SJSA1 (cell line): ENCODE results near the gene LEFTY1. TPM values are rescaled to one million over a fixed set of nuclear protein-coding genes. Genes with fewer than 3 reads are reported as not detected.
A peak's percentile ranks its signal among the peaks of the same experiment; 100 is the strongest.

Source experiments
- DNase-seq, 2 experiments: peaks; one replicate each; pipeline ENCODE4 v3.0.0-alpha.2; 2015 to 2020; ENCODE audit warnings: low spot score in 2 of 2, low read depth in 1 of 2
- H3K27ac ChIP-seq: fragments of 250-450 bp; sonication (Bioruptor Pico); 2 replicates; pipeline ENCODE4 v1.5.1; 2020; ENCODE audit warnings: mild to moderate bottlenecking, moderate library complexity
- H3K27me3 ChIP-seq: fragments of 250-450 bp; sonication (Bioruptor Pico); replicated peaks from 2 replicates; pipeline ENCODE4 v1.5.1; 2020; ENCODE audit warnings: mild to moderate bottlenecking, moderate library complexity
- H3K36me3 ChIP-seq: fragments of 250-450 bp; sonication (Bioruptor Pico); 2 replicates; pipeline ENCODE4 v1.5.1; 2020; ENCODE audit warnings: mild to moderate bottlenecking
- H3K4me1 ChIP-seq: fragments of 250-450 bp; sonication (Bioruptor Pico); replicated peaks from 2 replicates; pipeline ENCODE4 v1.6.1; 2021; ENCODE audit warnings: mild to moderate bottlenecking
- H3K4me3 ChIP-seq: fragments of 250-450 bp; sonication (Bioruptor Pico); 2 replicates; pipeline ENCODE4 v1.5.1; 2020; ENCODE audit warnings: mild to moderate bottlenecking
- H3K9me3 ChIP-seq: fragments of 250-450 bp; sonication (Bioruptor Pico); replicated peaks from 2 replicates; pipeline ENCODE4 v1.5.1; 2020; ENCODE audit warnings: mild to moderate bottlenecking
- total RNA-seq: library from RNA; depleted of rRNA; stranded (reverse); fragments of >200 nt; shearing (Covaris generic); gene quantifications from 2 replicates; pipeline ENCODE4 v1.2.3, GENCODE V29; 2014

LEFTY1 gene
- total RNA-seq, 1 experiment from 2014 or later, result not detected

DNA sequence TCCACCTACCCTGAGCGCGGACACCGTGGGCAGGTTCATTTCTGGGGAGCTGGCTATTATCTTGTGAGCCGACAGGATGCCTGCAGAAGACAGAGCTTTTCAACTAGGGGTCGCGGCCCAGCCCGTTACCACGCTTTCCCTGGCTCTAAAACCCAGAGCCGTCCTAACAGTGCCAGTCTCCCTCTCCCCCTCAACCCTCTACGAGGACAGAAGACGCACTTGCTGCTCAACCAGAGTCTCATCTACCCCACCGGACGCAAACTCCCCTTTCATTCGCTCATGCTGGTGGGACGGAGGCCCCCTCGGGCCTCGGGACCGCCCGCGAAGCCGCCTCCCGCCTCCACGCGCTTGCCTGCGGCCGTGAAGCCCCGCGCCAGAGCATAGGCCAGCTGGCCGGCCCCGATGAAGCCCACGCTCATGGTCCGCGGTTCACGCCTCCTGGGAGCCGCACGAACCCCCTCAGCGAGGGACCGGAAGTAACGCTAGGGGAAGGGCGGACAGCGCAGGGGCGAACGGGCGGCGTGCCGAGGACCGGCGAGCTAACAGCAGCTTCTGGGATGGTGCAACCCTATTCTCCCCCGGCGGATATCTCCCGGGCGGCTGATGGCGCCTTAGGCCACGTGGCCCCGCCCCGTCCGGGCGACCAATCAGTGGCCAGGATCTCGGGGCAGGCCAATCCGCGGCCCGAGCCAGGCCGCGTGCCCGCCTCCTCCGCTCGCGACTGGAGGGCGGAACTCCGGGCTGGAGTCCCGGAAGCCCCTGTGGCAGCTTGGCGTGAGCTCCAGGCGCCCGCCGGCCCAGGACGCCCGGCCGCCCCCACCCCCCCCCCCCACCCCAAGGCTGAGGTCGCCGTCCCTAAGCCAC is 35.0 kb upstream of the LEFTY1 start, which contains the start of gene PYCR2:
Gene PYCR2, minus strand, starts transcription at position 559 of the 864 bp plus-strand sequence. Its CDS starts 140 bp downstream, at position 419.
- Histone ChIP-seq H3K36me3 (peaks cover 45% of the 10 kb centered on the region), H3K27ac (peak within 1 kb of the TSS; percentile 81), H3K27me3 (no peaks in the 10 kb centered on the region), H3K4me1 (peaks cover 21% of the 10 kb centered on the region), H3K4me3 (peak within 1 kb of the TSS; percentile 92), H3K9me3 (no peaks in the 10 kb centered on the region)
- DNase-seq, result peak; percentile 95 to 97

- Histone ChIP-seq H3K27ac (peak overlapping the region; percentile 81), H3K9me3 (no peaks in the 10 kb centered on the region), H3K4me1 (peaks cover 21% of the 10 kb centered on the region), H3K36me3 (peaks cover 49% of the 10 kb centered on the region), H3K4me3 (peak overlapping the region; percentile 92), H3K27me3 (no peaks in the 10 kb centered on the region)
- no peak for DNase-seq
Measured at GRCh38 chr1:225923381-225923691, 34.4 kb upstream of the LEFTY1 start.

- Histone ChIP-seq H3K9me3 (no peaks in the 10 kb centered on the region), H3K27me3 (no peaks in the 10 kb centered on the region), H3K4me1 (peaks cover 21% of the 10 kb centered on the region), H3K36me3 (peaks cover 58% of the 10 kb centered on the region), H3K27ac (no peak overlapping the region), H3K4me3 (no peak overlapping the region)
- DNase-seq, result no peak
Measured at GRCh38 chr1:225921734-225922709, 33.1 kb upstream of the LEFTY1 start.

DNA sequence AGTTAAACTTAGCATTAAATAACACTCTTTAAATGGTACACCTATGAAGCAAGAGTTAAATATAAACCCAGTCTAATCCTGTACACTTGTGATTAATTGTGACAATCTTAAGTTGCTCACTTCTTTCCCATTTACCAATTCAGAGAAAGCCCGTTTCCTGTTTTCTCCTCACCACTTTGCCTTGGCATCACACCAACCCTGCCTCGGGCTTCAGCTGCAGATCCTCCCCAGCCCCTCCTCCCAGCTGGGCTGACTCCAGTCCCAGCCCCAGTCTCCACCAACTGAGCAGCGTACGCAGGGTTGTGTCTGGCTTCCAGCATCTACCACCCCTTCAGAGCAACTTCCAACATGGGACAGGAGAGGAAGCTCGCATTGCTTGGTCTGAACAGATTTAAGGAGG is 31.0 kb upstream of the LEFTY1 start:
- Histone ChIP-seq H3K9me3 (no peaks in the 10 kb centered on the region), H3K27me3 (no peaks in the 10 kb centered on the region), H3K4me3 (no peak overlapping the region), H3K36me3 (peaks cover 63% of the 10 kb centered on the region), H3K27ac (no peak overlapping the region), H3K4me1 (peaks cover 20% of the 10 kb centered on the region)
- DNase-seq, result no peak

DNA sequence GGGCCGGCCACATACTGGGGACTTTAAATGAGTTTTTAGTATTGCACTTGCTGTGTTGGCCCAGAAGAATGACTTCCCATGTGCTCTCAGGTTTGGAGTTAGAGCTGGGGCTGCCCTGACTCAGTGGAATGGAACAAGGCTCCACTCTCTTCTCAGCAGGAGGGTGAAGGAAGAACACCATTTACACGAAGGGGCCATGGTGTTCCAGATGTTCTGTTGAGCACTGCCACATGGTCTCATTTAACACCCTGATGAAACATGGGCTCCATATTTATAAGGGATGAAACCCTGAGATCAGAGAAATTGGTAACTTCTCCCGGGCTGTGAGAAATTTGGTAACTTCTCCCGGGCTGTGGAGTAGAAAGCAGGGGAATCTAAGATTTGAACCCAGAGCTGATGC is 29.3 kb upstream of the LEFTY1 start:
- H3K36me3 ChIP-seq, result peaks cover 58% of the 10 kb centered on the region
- no peak for DNase-seq
- H3K4me3 ChIP-seq, result no peak overlapping the region
- H3K9me3 ChIP-seq, result no peaks in the 10 kb centered on the region
- H3K27me3 ChIP-seq, result no peaks in the 10 kb centered on the region
- peaks cover 13% of the 10 kb centered on the region for H3K4me1 ChIP-seq
- no peak overlapping the region for H3K27ac ChIP-seq

DNA sequence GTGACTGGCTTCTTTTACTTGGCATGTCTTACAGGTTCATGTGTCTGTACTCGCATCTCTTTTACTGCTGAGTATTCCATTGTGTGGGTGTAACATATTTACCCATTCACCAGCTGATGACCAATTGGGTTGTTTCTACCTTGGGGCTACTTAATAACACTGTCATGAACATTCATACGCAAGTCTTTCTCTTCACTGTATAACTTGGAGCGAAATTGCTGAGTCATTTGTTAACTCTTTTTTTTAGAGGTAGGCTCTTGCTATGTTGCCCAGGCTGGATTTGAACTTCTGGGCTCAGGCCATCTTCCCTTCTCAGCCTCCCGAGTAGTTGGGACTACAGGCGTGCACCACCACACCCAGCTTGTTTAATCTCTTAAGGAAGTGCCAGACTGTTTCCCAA is 28.6 kb upstream of the LEFTY1 start:
- Histone ChIP-seq H3K4me3 (no peak overlapping the region), H3K4me1 (peaks cover 5% of the 10 kb centered on the region), H3K36me3 (peaks cover 50% of the 10 kb centered on the region), H3K9me3 (no peaks in the 10 kb centered on the region), H3K27ac (no peak overlapping the region), H3K27me3 (no peaks in the 10 kb centered on the region)
- no peak for DNase-seq

DNA sequence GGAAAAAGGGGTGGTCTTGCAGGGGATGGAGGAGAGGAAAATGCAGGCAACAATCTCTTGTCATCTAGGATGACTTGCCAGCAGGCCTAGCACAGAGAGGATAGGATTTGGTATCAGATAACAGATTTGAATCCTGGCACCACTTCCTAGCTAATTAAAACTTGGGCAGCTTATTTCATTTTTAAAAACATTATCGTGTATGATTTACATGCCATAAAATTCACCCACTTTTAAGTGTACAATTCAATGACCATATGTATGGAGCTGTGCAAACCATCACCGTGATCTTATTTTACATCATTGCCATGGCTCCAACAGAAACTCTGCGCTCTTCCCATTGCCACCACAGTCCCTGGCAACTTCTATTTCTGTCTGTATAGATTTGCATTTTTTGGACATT is 28.2 kb upstream of the LEFTY1 start:
- 0 out of 2 replicates have a peak, but pooled peaks cover 3% of the 10 kb centered on the region for H3K4me1 ChIP-seq
- no peak overlapping the region for H3K27ac ChIP-seq
- no peak overlapping the region for H3K4me3 ChIP-seq
- no peak for DNase-seq
- peaks cover 46% of the 10 kb centered on the region for H3K36me3 ChIP-seq
- no peaks in the 10 kb centered on the region for H3K27me3 ChIP-seq
- no peaks in the 10 kb centered on the region for H3K9me3 ChIP-seq

GRCh38 chr1:225915538-225915991 is 26.6 kb upstream of the LEFTY1 start:
- Histone ChIP-seq H3K4me1 (peaks cover 6% of the 10 kb centered on the region; the same call in 1 of the 2 replicates), H3K36me3 (peaks cover 33% of the 10 kb centered on the region)

DNA sequence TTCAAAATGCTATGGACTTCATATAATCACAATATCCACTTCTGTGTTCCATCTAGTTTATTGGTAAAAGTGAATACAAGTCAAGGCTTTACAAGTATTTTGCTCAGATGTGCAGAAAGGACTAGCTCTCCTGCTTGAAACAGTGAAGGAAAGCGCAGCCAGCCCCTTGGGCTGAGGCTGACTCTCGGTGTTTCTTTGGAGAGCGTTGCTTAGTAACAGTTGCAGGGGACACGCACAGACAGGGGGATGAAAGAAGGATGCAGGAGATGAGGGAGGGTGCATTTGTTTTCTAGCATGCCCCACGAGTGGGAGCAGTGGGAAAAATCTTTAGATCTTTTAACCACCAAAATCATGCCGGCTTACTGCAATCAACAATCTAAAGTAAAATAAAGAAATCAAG is 26.0 kb upstream of the LEFTY1 start:
- Histone ChIP-seq H3K27ac (no peak overlapping the region), H3K4me3 (no peak overlapping the region)

More at GRCh38 chr1:225915538-225915991, 26.6 kb upstream of the LEFTY1 start:
- no peaks in the 10 kb centered on the region for H3K27me3 ChIP-seq
- no peak overlapping the region for H3K4me3 ChIP-seq
- no peak overlapping the region for H3K27ac ChIP-seq
- no peaks in the 10 kb centered on the region for H3K9me3 ChIP-seq
- DNase-seq, result no peak

GRCh38 chr1:225914391-225914790 is 25.4 kb upstream of the LEFTY1 start:
- Histone ChIP-seq H3K4me1 (peaks cover 4% of the 10 kb centered on the region; the same call in 1 of the 2 replicates), H3K4me3 (no peak overlapping the region), H3K27me3 (no peaks in the 10 kb centered on the region), H3K27ac (no peak overlapping the region), H3K9me3 (no peaks in the 10 kb centered on the region), H3K36me3 (peaks cover 23% of the 10 kb centered on the region)
- no peak for DNase-seq

More for the DNA sequence above, 26.0 kb upstream of the LEFTY1 start:
- Histone ChIP-seq H3K9me3 (no peaks in the 10 kb centered on the region), H3K27me3 (no peaks in the 10 kb centered on the region), H3K4me1 (peaks cover 5% of the 10 kb centered on the region; the same call in 1 of the 2 replicates), H3K36me3 (peaks cover 29% of the 10 kb centered on the region)
- no peak for DNase-seq

GRCh38 chr1:225911191-225912130 is 22.5 kb upstream of the LEFTY1 start:
- no peaks in the 10 kb centered on the region for H3K27me3 ChIP-seq
- H3K36me3 ChIP-seq, result peaks cover 2% of the 10 kb centered on the region; the same call in 1 of the 2 replicates
- no peak overlapping the region for H3K27ac ChIP-seq
- DNase-seq, result peak; percentile 61 to 64
- H3K4me3 ChIP-seq, result no peak overlapping the region
- no peaks in the 10 kb centered on the region for H3K9me3 ChIP-seq
- peaks cover 4% of the 10 kb centered on the region; the same call in 1 of the 2 replicates for H3K4me1 ChIP-seq

DNA sequence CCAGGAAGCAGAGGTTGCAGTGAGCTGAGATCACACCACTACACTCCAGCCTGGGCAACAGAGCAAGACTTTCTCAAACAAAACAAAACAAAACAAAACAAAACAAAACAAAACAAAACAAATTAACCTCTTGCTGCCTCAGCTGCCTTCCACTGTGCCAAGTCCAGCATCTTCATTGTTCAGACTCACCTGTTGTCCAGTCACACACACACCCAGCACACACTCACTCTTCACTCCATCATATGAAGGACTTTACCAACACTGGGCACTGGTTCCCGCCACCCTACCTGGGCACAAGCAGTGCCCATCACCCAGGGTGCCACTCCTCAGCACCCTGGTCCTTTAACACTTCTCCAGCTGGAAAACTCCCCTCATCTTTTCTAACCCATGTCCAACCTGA is 20.5 kb upstream of the LEFTY1 start:
- 0 out of 2 replicates have a peak, but pooled peaks cover 2% of the 10 kb centered on the region for H3K36me3 ChIP-seq
- H3K27me3 ChIP-seq, result no peaks in the 10 kb centered on the region
- H3K4me3 ChIP-seq, result no peak overlapping the region
- H3K4me1 ChIP-seq, result peaks cover 4% of the 10 kb centered on the region; the same call in 1 of the 2 replicates
- DNase-seq, result no peak
- H3K9me3 ChIP-seq, result no peaks in the 10 kb centered on the region
- H3K27ac ChIP-seq, result no peak overlapping the region
